OCI-LY1 (cell line): Measurements from ENCODE around the gene OGT.

Experiments
- H2AFZ ChIP-seq: fragments of 200-600 bp; sonication (generic), shearing (Covaris generic); 2 replicates; pipeline ENCODE4 v1.6.0; 2014; ENCODE audit warnings: antibody characterized with exemption, mild to moderate bottlenecking, low read length
- H3F3A ChIP-seq: fragments of 200-600 bp; sonication (generic), shearing (Covaris generic); 2 replicates; pipeline ENCODE4 v1.6.0; 2014; ENCODE audit warnings: mild to moderate bottlenecking, antibody characterized with exemption, low read length, moderate library complexity; ENCODE audit not compliant: insufficient read depth
- H3K27ac ChIP-seq: fragments of 200-600 bp; sonication (generic); 2 replicates; pipeline ENCODE4 v1.5.1; 2014; ENCODE audit warnings: low read length, mixed run types, mild to moderate bottlenecking, low read depth; ENCODE audit not compliant: poor library complexity, severe bottlenecking
- H3K27me3 ChIP-seq: fragments of 200-600 bp; sonication (generic); 2 replicates; pipeline ENCODE4 v1.6.0; 2014; ENCODE audit warnings: antibody characterized with exemption, mild to moderate bottlenecking, low read length, moderate library complexity; ENCODE audit not compliant: insufficient read depth
- H3K36me3 ChIP-seq: fragments of 200-600 bp; sonication (generic); 2 replicates; pipeline ENCODE4 v1.6.1; 2014; ENCODE audit warnings: mild to moderate bottlenecking, antibody characterized with exemption, low read length, moderate library complexity, mixed read lengths; ENCODE audit not compliant: insufficient read depth
- H3K4me1 ChIP-seq: fragments of 200-600 bp; sonication (generic); 2 replicates; pipeline ENCODE4 v1.5.1; 2014; ENCODE audit warnings: mild to moderate bottlenecking, low read length, moderate library complexity; ENCODE audit not compliant: insufficient read depth, severe bottlenecking
- H3K4me2 ChIP-seq: fragments of 200-600 bp; sonication (generic), shearing (Covaris generic); 2 replicates; pipeline ENCODE4 v1.6.1; 2014; ENCODE audit warnings: low read length
- H3K4me3 ChIP-seq: fragments of 200-600 bp; sonication (generic); 2 replicates; pipeline ENCODE4 v1.5.1; 2014; ENCODE audit warnings: low read length, low read depth, mild to moderate bottlenecking, mixed read lengths; ENCODE audit not compliant: poor library complexity, severe bottlenecking
- H3K79me2 ChIP-seq: fragments of 200-600 bp; shearing (Covaris generic); 2 replicates; pipeline ENCODE4 v1.6.1; 2016; ENCODE audit warnings: mixed run types, low read length, mixed read lengths; ENCODE audit not compliant: insufficient read depth
- H3K9ac ChIP-seq: fragments of 200-600 bp; sonication (generic), shearing (Covaris generic); 2 replicates; pipeline ENCODE4 v1.6.1; 2014; ENCODE audit warnings: mild to moderate bottlenecking, low read length, mixed read lengths
- H3K9me2 ChIP-seq: fragments of 200-600 bp; sonication (generic), shearing (Covaris generic); 2 replicates; pipeline ENCODE4 v1.6.1; 2014; ENCODE audit warnings: low read depth, mild to moderate bottlenecking, low read length, mixed read lengths
- H3K9me3 ChIP-seq: fragments of 200-600 bp; shearing (Covaris generic); 2 replicates; pipeline ENCODE4 v1.6.1; 2014; ENCODE audit warnings: low read length, mixed read lengths
- H4K20me1 ChIP-seq: fragments of 200-600 bp; sonication (generic), shearing (Covaris generic); 2 replicates; pipeline ENCODE4 v1.6.0; 2016; ENCODE audit warnings: mild to moderate bottlenecking, low read length; ENCODE audit not compliant: insufficient read depth
- EZH2 ChIP-seq: fragments of 200-600 bp; sonication (generic), shearing (Covaris generic); IDR thresholded peaks from 2 replicates; pipeline ENCODE4 v1.8.0; 2017; ENCODE audit warnings: borderline replicate concordance, mixed run types, mild to moderate bottlenecking, antibody characterized with exemption, low read length, moderate library complexity, mixed read lengths
- TF ChIP-seq, protein P1 (sequence below): fragments of 200-600 bp; sonication (generic), shearing (Covaris generic); IDR thresholded peaks from 2 replicates; pipeline ENCODE4 v1.5.1; 2017; ENCODE audit warnings: mild to moderate bottlenecking, antibody characterized with exemption, low read length, moderate library complexity, mixed read lengths

Gene OGT

DNA sequence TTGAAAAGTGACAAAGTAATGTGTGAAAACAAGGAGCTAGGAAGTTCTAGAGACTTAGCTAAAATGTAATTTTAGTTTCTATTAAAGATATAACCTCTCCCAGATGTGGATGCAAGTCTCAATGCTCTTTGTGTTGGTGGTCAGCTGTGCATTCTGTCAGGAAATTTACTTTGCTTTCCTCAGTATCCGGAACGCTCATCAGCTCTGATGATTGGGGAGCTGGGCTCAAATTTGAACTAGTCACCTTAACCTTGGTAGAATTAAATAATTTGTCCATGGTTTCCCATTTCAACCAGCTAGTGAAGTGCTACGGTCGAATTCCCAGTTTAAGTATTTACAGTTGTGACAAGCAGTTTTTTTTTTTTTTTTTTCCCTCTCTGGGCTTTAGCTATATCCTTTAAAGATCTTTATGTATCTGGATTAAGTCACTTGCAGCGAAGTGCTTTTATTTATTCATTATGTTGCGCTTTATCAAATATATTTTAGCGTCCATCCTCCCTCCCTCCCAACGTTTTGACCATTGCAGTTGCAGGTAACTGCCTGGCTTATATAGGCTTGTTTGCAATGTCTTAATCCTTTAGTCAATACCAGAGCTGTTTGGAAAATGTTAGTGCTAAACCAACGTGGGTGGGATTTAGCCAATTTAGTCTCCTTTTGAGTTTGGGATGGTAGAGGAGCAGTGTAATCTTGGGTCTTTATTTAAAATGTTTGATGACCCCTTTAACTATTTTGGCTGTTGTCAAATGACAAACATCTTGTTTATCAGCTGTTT lies 2.1 kb downstream of the OGT start:
- Histone ChIP-seq H3K4me3 (peak overlapping the region; percentile 98), H4K20me1 (no peaks in the 10 kb centered on the region), H2AFZ (no peak overlapping the region), H3K9me3 (no peaks in the 10 kb centered on the region), H3K36me3 (peaks cover 52% of the 10 kb centered on the region), H3K4me1 (peaks cover 46% of the 10 kb centered on the region), H3F3A (no peaks in the 10 kb centered on the region), H3K9me2 (no peaks in the 10 kb centered on the region), H3K27me3 (no peaks in the 10 kb centered on the region), H3K9ac (peak overlapping the region; percentile 100), H3K27ac (no peak overlapping the region), H3K4me2 (peak overlapping the region; percentile 91), H3K79me2 (peaks cover 70% of the 10 kb centered on the region)
- TF ChIP-seq, protein P1, sequence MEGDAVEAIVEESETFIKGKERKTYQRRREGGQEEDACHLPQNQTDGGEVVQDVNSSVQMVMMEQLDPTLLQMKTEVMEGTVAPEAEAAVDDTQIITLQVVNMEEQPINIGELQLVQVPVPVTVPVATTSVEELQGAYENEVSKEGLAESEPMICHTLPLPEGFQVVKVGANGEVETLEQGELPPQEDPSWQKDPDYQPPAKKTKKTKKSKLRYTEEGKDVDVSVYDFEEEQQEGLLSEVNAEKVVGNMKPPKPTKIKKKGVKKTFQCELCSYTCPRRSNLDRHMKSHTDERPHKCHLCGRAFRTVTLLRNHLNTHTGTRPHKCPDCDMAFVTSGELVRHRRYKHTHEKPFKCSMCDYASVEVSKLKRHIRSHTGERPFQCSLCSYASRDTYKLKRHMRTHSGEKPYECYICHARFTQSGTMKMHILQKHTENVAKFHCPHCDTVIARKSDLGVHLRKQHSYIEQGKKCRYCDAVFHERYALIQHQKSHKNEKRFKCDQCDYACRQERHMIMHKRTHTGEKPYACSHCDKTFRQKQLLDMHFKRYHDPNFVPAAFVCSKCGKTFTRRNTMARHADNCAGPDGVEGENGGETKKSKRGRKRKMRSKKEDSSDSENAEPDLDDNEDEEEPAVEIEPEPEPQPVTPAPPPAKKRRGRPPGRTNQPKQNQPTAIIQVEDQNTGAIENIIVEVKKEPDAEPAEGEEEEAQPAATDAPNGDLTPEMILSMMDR: no peak
- TF ChIP-seq EZH2: no peak

DNA sequence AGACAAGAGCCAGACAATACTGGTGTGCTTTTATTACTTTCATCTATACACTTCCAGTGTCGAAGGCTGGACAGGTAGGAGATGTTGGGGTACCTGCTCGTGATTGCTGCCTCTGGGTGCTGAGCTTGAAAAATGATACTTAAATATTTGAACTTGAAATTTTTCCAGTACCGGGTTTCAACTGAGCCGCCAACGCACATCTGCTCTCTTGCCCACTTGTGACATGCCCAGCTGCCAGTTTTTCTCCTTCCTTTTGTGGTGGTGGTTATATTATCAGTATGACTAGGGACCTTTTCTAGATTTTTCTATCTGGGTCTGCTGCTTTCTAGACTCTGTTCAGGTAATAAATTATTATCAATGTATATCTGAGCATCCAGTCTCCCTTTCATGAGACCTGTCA lies 3.4 kb downstream of the OGT start:
- no peaks in the 10 kb centered on the region for H3K9me3 ChIP-seq
- peaks cover 57% of the 10 kb centered on the region for H3K4me1 ChIP-seq
- H3K79me2 ChIP-seq: peaks cover 84% of the 10 kb centered on the region
- H3K27ac ChIP-seq: no peak overlapping the region
- H2AFZ ChIP-seq: no peak overlapping the region
- peak overlapping the region; percentile 100; the same call in 1 of the 2 replicates for H3K9ac ChIP-seq
- no peaks in the 10 kb centered on the region for H3K27me3 ChIP-seq
- peaks cover 66% of the 10 kb centered on the region for H3K36me3 ChIP-seq
- H3K9me2 ChIP-seq: no peaks in the 10 kb centered on the region
- no peaks in the 10 kb centered on the region for H4K20me1 ChIP-seq
- TF ChIP-seq, protein P1: no peak
- TF ChIP-seq EZH2: no peak
- H3F3A ChIP-seq: no peaks in the 10 kb centered on the region
- H3K4me2 ChIP-seq: peak overlapping the region; percentile 91
- H3K4me3 ChIP-seq: peak overlapping the region; percentile 98

DNA sequence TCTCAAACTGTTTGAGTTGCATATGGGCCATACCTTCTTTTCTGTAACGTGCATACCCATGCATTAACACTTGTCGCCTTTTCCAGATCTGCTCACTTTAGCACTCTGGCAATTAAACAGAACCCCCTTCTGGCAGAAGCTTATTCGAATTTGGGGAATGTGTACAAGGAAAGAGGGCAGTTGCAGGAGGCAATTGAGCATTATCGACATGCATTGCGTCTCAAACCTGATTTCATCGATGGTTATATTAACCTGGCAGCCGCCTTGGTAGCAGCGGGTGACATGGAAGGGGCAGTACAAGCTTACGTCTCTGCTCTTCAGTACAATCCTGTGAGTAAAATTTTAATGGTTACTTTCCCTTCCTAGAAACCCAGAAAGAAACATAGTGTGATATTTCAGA lies 4.8 kb downstream of the OGT start:
- Histone ChIP-seq H3K27ac (no peak overlapping the region), H3K4me3 (no peak overlapping the region), H3F3A (no peaks in the 10 kb centered on the region), H3K9ac (no peak overlapping the region), H4K20me1 (no peaks in the 10 kb centered on the region), H3K36me3 (peaks cover 80% of the 10 kb centered on the region), H3K4me1 (peaks cover 49% of the 10 kb centered on the region), H3K27me3 (no peaks in the 10 kb centered on the region), H3K4me2 (no peak overlapping the region), H3K79me2 (peaks cover 98% of the 10 kb centered on the region), H3K9me3 (no peaks in the 10 kb centered on the region), H2AFZ (no peak overlapping the region), H3K9me2 (no peaks in the 10 kb centered on the region)
- TF ChIP-seq, protein P1: no peak
- TF ChIP-seq EZH2: no peak
